ENCODE results near the gene SEC11A.

The SEC11A gene

GRCh38 chr15:84621358-84621979 lies 94.5 kb downstream of the SEC11A start:
- Histone ChIP-seq H3K4me3 (ENCODE audit: low read length) (no peak overlapping the region), H3K4me1 (ENCODE audit: control insufficient read depth, insufficient read depth, low read length) (no peaks in the 10 kb centered on the region), H3K36me3 (ENCODE audit: control insufficient read depth, insufficient read depth, low read length) (peaks cover 13% of the 10 kb centered on the region), H3K27me3 (ENCODE audit: control insufficient read depth, insufficient read depth, low read length) (no peaks in the 10 kb centered on the region), H3K9ac (ENCODE audit: low read length) (no peak overlapping the region), H3K27ac (ENCODE audit: low read depth, low read length) (no peak overlapping the region)

GRCh38 chr15:84620626-84621025 lies 95.3 kb downstream of the SEC11A start:
- H3K4me3 ChIP-seq (ENCODE audit: low read length): no peak overlapping the region
- H3K36me3 ChIP-seq (ENCODE audit: control insufficient read depth, insufficient read depth, low read length): peaks cover 13% of the 10 kb centered on the region
- no peaks in the 10 kb centered on the region for H3K4me1 ChIP-seq (ENCODE audit: control insufficient read depth, insufficient read depth, low read length)
- no peak overlapping the region for H3K9ac ChIP-seq (ENCODE audit: low read length)
- no peak overlapping the region for H3K27ac ChIP-seq (ENCODE audit: low read depth, low read length)
- H3K27me3 ChIP-seq (ENCODE audit: control insufficient read depth, insufficient read depth, low read length): no peaks in the 10 kb centered on the region

Data from rectal smooth muscle tissue (tissue), 1 donor.